ENCODE results near the gene DDIT3.

DDIT3 gene

GRCh38 chr12:57547288-57548012, 27.1 kb upstream of the DDIT3 start:
- DNase-seq (ENCODE audit: low spot score), result no peak

GRCh38 chr12:57546438-57547287, 26.3 kb upstream of the DDIT3 start, which contains the start of gene DCTN2:
Gene DCTN2 (minus strand): TSS chr12:57547192. CDS start chr12:57547063, 129 bp downstream.
- DNase-seq (ENCODE audit: low spot score), result peak; percentile 98

GRCh38 chr12:57545809-57546437, 25.6 kb upstream of the DDIT3 start:
- DNase-seq (ENCODE audit: low spot score), result peak; percentile 79

GRCh38 chr12:57543581-57543980, 23.3 kb upstream of the DDIT3 start:
- DNase-seq (ENCODE audit: low spot score), result no peak

GRCh38 chr12:57541717-57542116, 21.4 kb upstream of the DDIT3 start:
- no peak for DNase-seq (ENCODE audit: low spot score)

- DNase-seq (ENCODE audit: low spot score), result no peak
Measured at GRCh38 chr12:57541001-57541400, 20.7 kb upstream of the DDIT3 start.

GRCh38 chr12:57539134-57539768, 18.9 kb upstream of the DDIT3 start:
- DNase-seq (ENCODE audit: low spot score), result no peak

GRCh38 chr12:57536597-57536942, 16.3 kb upstream of the DDIT3 start:
- no peak for DNase-seq (ENCODE audit: low spot score)

- DNase-seq (ENCODE audit: low spot score), result no peak
Measured at GRCh38 chr12:57535764-57536596, 15.7 kb upstream of the DDIT3 start.

GRCh38 chr12:57534991-57535543, 14.8 kb upstream of the DDIT3 start:
- DNase-seq (ENCODE audit: low spot score), result no peak

GRCh38 chr12:57534250-57534649, 13.9 kb upstream of the DDIT3 start:
- no peak for DNase-seq (ENCODE audit: low spot score)

- DNase-seq (ENCODE audit: low spot score), result no peak
Measured at GRCh38 chr12:57533108-57533507, 12.8 kb upstream of the DDIT3 start.

GRCh38 chr12:57531836-57532235, 11.5 kb upstream of the DDIT3 start:
- DNase-seq (ENCODE audit: low spot score), result no peak

GRCh38 chr12:57530396-57531142, 10.3 kb upstream of the DDIT3 start:
- DNase-seq (ENCODE audit: low spot score), result no peak

- DNase-seq (ENCODE audit: low spot score), result no peak
Measured at GRCh38 chr12:57529831-57530230, 9.5 kb upstream of the DDIT3 start.

- DNase-seq (ENCODE audit: low spot score), result no peak
Measured at GRCh38 chr12:57528831-57529555, 8.7 kb upstream of the DDIT3 start.

GRCh38 chr12:57528176-57528575, 7.9 kb upstream of the DDIT3 start:
- no peak for DNase-seq (ENCODE audit: low spot score)

GRCh38 chr12:57527184-57527583, 6.9 kb upstream of the DDIT3 start:
- DNase-seq (ENCODE audit: low spot score), result no peak

- DNase-seq (ENCODE audit: low spot score), result no peak
Measured at GRCh38 chr12:57526477-57527126, 6.3 kb upstream of the DDIT3 start.

Data from RKO (cell line).